K562 (cell line): ENCODE data around the gene VSTM2B. TPM values are rescaled to one million over a fixed set of nuclear protein-coding genes. Genes with fewer than 3 reads are reported as not detected.

Experiments used
- ATAC-seq: fragments of 200-7000 bp; cut with Tn5 transposase; 3 replicates; pipeline ENCODE4 v1.9.1; 2020; ENCODE audit warnings: moderate library complexity
- BruUV-seq: library from RNA; stranded (reverse); fragments of 400-500 nt; replicated peaks from 2 replicates; lab custom pipeline; 2021; lab: Mats Ljungman, UMichigan
- CTCF ChIA-PET: fragments of 300-600 bp; formaldehyde crosslinking; extraction: SDS; loops from one replicate; lab custom pipeline; 2021; ENCODE audit warnings: low intra/inter-chr PET ratio; lab: Yijun Ruan, JAX
- POLR2A ChIA-PET: fragments of 300-600, 350-650 bp; sonication (Branson Sonifier 250); formaldehyde crosslinking; extraction: SDS; loops from one replicate; lab custom pipeline; 2021; ENCODE audit warnings: antibody characterized with exemption, inconsistent platforms; lab: Yijun Ruan, JAX
- DNase-seq, 4 experiments: peaks; one replicate each; pipeline versions ENCODE4 v3.0.0 to v3.0.0-alpha.2; 2011 to 2018; ENCODE audit warnings: low spot score in 3 of 4, mixed read lengths in 3 of 4; ENCODE audit errors: extremely low read depth in 1 of 4
- FAIRE-seq: peaks from 2 replicates; lab custom pipeline; 2011; peaks lifted over from hg19 to GRCh38; lab: Jason Lieb, UNC
- H2AFZ ChIP-seq: 2 replicates; pipeline ENCODE4 v1.6.0; 2011; ENCODE audit warnings: low read depth, low read length, control low read depth, inconsistent platforms
- H3K27ac ChIP-seq: fragments of 200-600 bp; 3 replicates; pipeline ENCODE4 v1.8.0; 2011; ENCODE audit warnings: low read depth, mild to moderate bottlenecking, control low read depth, inconsistent platforms, low read length, moderate library complexity, mixed read lengths; ENCODE audit errors: extremely low read depth
- H3K27me3 ChIP-seq, 2 experiments: fragments of 300-600 bp in 1 of 2; 2 replicates in 1 of 2; 3 replicates in 1 of 2; pipeline versions ENCODE4 v1.6.0 to v1.8.0; 2011; ENCODE audit warnings: inconsistent platforms in 2 of 2, low read length in 2 of 2, mild to moderate bottlenecking in 1 of 2, mixed read lengths in 1 of 2, moderate library complexity in 1 of 2; ENCODE audit not compliant: control insufficient read depth in 2 of 2, insufficient read depth in 2 of 2
- H3K36me3 ChIP-seq: fragments of 300-600 bp; 3 replicates; pipeline ENCODE4 v1.8.0; 2011; ENCODE audit warnings: mild to moderate bottlenecking, low read length, inconsistent platforms; ENCODE audit not compliant: control insufficient read depth, insufficient read depth
- H3K4me1 ChIP-seq, 2 experiments: fragments of 200-600 bp in 1 of 2; replicated peaks in 1 of 2; 2 replicates in 1 of 2; 3 replicates in 1 of 2; pipeline versions ENCODE4 v1.5.1 to v1.8.0; 2011; ENCODE audit warnings: inconsistent platforms in 2 of 2, low read length in 2 of 2, mild to moderate bottlenecking in 1 of 2, mixed read lengths in 1 of 2, moderate library complexity in 1 of 2; ENCODE audit not compliant: control insufficient read depth in 2 of 2, insufficient read depth in 2 of 2
- H3K4me2 ChIP-seq: 2 replicates; pipeline ENCODE4 v1.6.1; 2011; ENCODE audit warnings: low read length, control low read depth, inconsistent platforms, mixed read lengths; ENCODE audit not compliant: insufficient read depth
- H3K4me3 ChIP-seq: fragments of 200-600 bp; sonication (generic), shearing (Covaris generic); 2 replicates; pipeline ENCODE4 v1.5.1; 2016; ENCODE audit warnings: control low read depth, inconsistent platforms
- H3K79me2 ChIP-seq: fragments of 200-600 bp; 3 replicates; pipeline ENCODE4 v1.8.0; 2011; ENCODE audit warnings: low read length, inconsistent platforms; ENCODE audit not compliant: control insufficient read depth, insufficient read depth
- H3K9ac ChIP-seq, 2 experiments: 2 replicates each; pipeline versions ENCODE4 v1.6.0 to v1.6.1; 2011; ENCODE audit warnings: low read depth in 2 of 2, low read length in 2 of 2, control low read depth in 1 of 2, inconsistent platforms in 1 of 2, mild to moderate bottlenecking in 1 of 2, mixed read lengths in 1 of 2; ENCODE audit not compliant: insufficient read depth in 1 of 2
- H3K9me1 ChIP-seq: one replicate; pipeline ENCODE4 v1.6.0; 2011; ENCODE audit warnings: inconsistent platforms, mild to moderate bottlenecking, low read length, moderate library complexity; ENCODE audit not compliant: control insufficient read depth, insufficient read depth
- H3K9me3 ChIP-seq: replicated peaks from 2 replicates; pipeline ENCODE4 v1.5.1; 2011; ENCODE audit warnings: low read depth, low read length, inconsistent platforms; ENCODE audit not compliant: control insufficient read depth, insufficient read depth
- H4K20me1 ChIP-seq: replicated peaks from 2 replicates; pipeline ENCODE4 v1.6.1; 2011; ENCODE audit warnings: low read length, inconsistent platforms, mixed read lengths; ENCODE audit not compliant: control insufficient read depth, insufficient read depth
- CBFA2T2 ChIP-seq: fragments of 450-650 bp; conservative IDR thresholded peaks from 2 replicates; pipeline ENCODE4 v1.6.1; 2017; ENCODE audit warnings: mild to moderate bottlenecking
- CBX5 ChIP-seq: IDR thresholded peaks from 2 replicates; pipeline ENCODE4 v1.6.1; 2014; ENCODE audit warnings: low read depth, borderline replicate concordance
- RFX7 ChIP-seq: fragments of 250-450 bp; sonication (Bioruptor Pico); IDR thresholded peaks from 2 replicates; pipeline ENCODE4 v1.5.1; 2021; ENCODE audit warnings: mild to moderate bottlenecking
- ZNF12 ChIP-seq: sonication (generic); formaldehyde crosslinking; IDR thresholded peaks from 2 replicates; pipeline ENCODE4 v1.4.0; 2020; ENCODE audit warnings: mild to moderate bottlenecking, missing genetic modification reagents
- ZNF592 ChIP-seq: fragments of 450-650 bp; IDR thresholded peaks from 2 replicates; pipeline ENCODE4 v1.6.1; 2017; ENCODE audit warnings: antibody characterized with exemption, mild to moderate bottlenecking
- WGBS: fragments of 100-300 bp; shearing (Covaris generic); methylation state at CpG from one replicate; pipeline ENCODE4 v1.1.6; 2016; ENCODE audit warnings: low coverage, mixed read lengths; ENCODE audit not compliant: insufficient coverage; ENCODE audit errors: missing lambda C conversion rate; 5-methylcytosine and 5-hydroxymethylcytosine counted together
- in situ Hi-C: fragments of 300-500 bp; cut with MboI; formaldehyde crosslinking; loops from 4 replicates; pipeline ENCODE4 v1.15.0; 2018; ENCODE audit warnings: inconsistent platforms, mixed read lengths
- intact Hi-C: fragments of 100-400 bp; cut with micrococcal nuclease; formaldehyde crosslinking; loops from 2 replicates; pipeline ENCODE4 v1.14.2; 2022
- polyA plus RNA-seq, 8 experiments: library from polyadenylated mRNA; depleted of rRNA in 4 of 8; stranded (reverse) in 5 of 8; unstranded in 3 of 8; fragments of >200 nt; fragmentation: Nextera tagmentation in 2 of 8; fragmentation: Illumina TruSeq in 1 of 8; extraction: Ambion mirVana in 2 of 8; extraction: Trizol in 1 of 8; gene quantifications; 2 replicates each; pipeline versions ENCODE4 v1.2.1 to v1.2.3, GENCODE V29; 2011 to 2014; ENCODE audit warnings: inconsistent platforms in 1 of 8, missing spikeins in 1 of 8
- total RNA-seq, 7 experiments: library from RNA; depleted of rRNA in 6 of 7; stranded (reverse); fragments of >200 nt in 6 of 7; fragmentation: Illumina TruSeq in 2 of 7; extraction: Trizol in 2 of 7; gene quantifications; 2 replicates each; pipeline versions ENCODE4 v1.2.1 to v1.2.3, GENCODE V29; 2011 to 2021; ENCODE audit warnings: low replicate concordance in 1 of 7
- TF ChIP-seq, protein P1 (sequence below): sonication (generic); formaldehyde crosslinking; IDR thresholded peaks from 2 replicates; pipeline ENCODE4 v1.8.1; 2023; ENCODE audit warnings: missing genetic modification reagents, mild to moderate bottlenecking, borderline replicate concordance

Gene VSTM2B
- total and polyA plus RNA-seq, 9 of the 15 experiments (the other 6 are each of a cell fraction or from before 2014, with no cell fraction given): not detected

- in situ Hi-C loops (loop anchor here (25.0 kb wide), 1 partner anchor 859 kb away; no protein-coding TSS in a partner anchor), intact Hi-C loops (no loop called here)
- CTCF ChIA-PET: interaction anchor here (0.6 kb wide), 2 partner anchors 1093 to 1354 kb away, joined by 3 read pairs; no protein-coding TSS in a partner anchor
- H4K20me1 ChIP-seq: peaks cover 3% of the 10 kb centered on the region; the same call in 1 of the 2 replicates
- BruUV-seq: no TSS peak
- H3K9ac ChIP-seq: no peak overlapping the region
- H3K9me1 ChIP-seq: no peaks in the 10 kb centered on the region
- peaks cover 0 to 7% of the 10 kb centered on the region in 2 experiments; a peak in 2 of 5 replicates for H3K4me1 ChIP-seq
- H3K79me2 ChIP-seq: no peaks in the 10 kb centered on the region
- H3K4me2 ChIP-seq: no peak overlapping the region
- DNase-seq (peak in 2 of 4 experiments; percentile 49), ATAC-seq (peak; percentile 63), FAIRE-seq (no peak)
- 22% methylated on average over 10 of the region's 10 CpGs for WGBS
- no peak overlapping the region for H3K27ac ChIP-seq
- no peaks in the 10 kb centered on the region for H3K36me3 ChIP-seq
- peak overlapping the region; percentile 14; the same call in 1 of the 2 replicates for H2AFZ ChIP-seq
- H3K27me3 ChIP-seq: peaks cover 5 to 13% of the 10 kb centered on the region in 2 experiments; a peak in 4 of 5 replicates
- POLR2A ChIA-PET: interaction anchor here (1.1 to 1.3 kb wide), 2 partner anchors 9 to 10 kb away, joined by 3 read pairs; partner anchors contain the start of gene POP4
- no peaks in the 10 kb centered on the region for H3K9me3 ChIP-seq
- no peak overlapping the region for H3K4me3 ChIP-seq
- TF ChIP-seq CBX5 (no peak), CBFA2T2 (peak; percentile 23), ZNF12 (CRISPR knock-in tag) (no peak), ZNF592 (no peak), RFX7 (no peak)
- TF ChIP-seq, protein P1, sequence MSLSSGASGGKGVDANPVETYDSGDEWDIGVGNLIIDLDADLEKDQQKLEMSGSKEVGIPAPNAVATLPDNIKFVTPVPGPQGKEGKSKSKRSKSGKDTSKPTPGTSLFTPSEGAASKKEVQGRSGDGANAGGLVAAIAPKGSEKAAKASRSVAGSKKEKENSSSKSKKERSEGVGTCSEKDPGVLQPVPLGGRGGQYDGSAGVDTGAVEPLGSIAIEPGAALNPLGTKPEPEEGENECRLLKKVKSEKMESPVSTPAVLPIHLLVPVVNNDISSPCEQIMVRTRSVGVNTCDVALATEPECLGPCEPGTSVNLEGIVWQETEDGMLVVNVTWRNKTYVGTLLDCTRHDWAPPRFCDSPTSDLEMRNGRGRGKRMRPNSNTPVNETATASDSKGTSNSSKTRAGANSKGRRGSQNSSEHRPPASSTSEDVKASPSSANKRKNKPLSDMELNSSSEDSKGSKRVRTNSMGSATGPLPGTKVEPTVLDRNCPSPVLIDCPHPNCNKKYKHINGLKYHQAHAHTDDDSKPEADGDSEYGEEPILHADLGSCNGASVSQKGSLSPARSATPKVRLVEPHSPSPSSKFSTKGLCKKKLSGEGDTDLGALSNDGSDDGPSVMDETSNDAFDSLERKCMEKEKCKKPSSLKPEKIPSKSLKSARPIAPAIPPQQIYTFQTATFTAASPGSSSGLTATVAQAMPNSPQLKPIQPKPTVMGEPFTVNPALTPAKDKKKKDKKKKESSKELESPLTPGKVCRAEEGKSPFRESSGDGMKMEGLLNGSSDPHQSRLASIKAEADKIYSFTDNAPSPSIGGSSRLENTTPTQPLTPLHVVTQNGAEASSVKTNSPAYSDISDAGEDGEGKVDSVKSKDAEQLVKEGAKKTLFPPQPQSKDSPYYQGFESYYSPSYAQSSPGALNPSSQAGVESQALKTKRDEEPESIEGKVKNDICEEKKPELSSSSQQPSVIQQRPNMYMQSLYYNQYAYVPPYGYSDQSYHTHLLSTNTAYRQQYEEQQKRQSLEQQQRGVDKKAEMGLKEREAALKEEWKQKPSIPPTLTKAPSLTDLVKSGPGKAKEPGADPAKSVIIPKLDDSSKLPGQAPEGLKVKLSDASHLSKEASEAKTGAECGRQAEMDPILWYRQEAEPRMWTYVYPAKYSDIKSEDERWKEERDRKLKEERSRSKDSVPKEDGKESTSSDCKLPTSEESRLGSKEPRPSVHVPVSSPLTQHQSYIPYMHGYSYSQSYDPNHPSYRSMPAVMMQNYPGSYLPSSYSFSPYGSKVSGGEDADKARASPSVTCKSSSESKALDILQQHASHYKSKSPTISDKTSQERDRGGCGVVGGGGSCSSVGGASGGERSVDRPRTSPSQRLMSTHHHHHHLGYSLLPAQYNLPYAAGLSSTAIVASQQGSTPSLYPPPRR (CRISPR knock-in tag): no peak
Measured at GRCh38 chr19:29596080-29596727, 70.4 kb downstream of the VSTM2B start.
